Heart left ventricle (tissue), 13 donors: ENCODE measurements around the gene AFTPH.

Experiments used
- POLR2A ChIP-seq, 2 donors: fragments of 450-650 bp; IDR thresholded peaks; one replicate each; pipeline ENCODE4 v1.6.1; 2017; ENCODE audit warnings: antibody characterized with exemption in 2 of 2, mild to moderate bottlenecking in 2 of 2, moderate library complexity in 2 of 2
- TF ChIP-seq, protein P1 (sequence below), 12 donors: fragments of 200-600 bp; sonication (generic) in 4 of 12; IDR thresholded peaks; one replicate each; pipeline versions ENCODE4 v1.5.0 to v1.8.0; 2018 to 2022; ENCODE audit warnings: antibody characterized with exemption in 12 of 12, mild to moderate bottlenecking in 5 of 12
- donor health status: ischemic (EF 13 %, LVEDD 7.1; RV severe dilation, severe dysfunction).
- donor health status: DM: no; HTN: yes; CAD: no.
- donor health status: DM: no; HTN: no; CAD: no.
- donor health status: ischemic (EF 25% LVEDD 6.9; RV normal size, moderate dysfunction).
- donor health status: ischemic (EF 25% LVEDD 5.7; RV mildly dilated, moderate dysfunction).
- donor health status: ischemic (EF 35%, LVEDD 5.7; RV mildly dilated, moderate dysfunction).
- donor health status: nonischemic (EF 11% LVEDD 7.7; RV severe dilation, severe dysfunction).
- donor health status: DM: yes; HTN: yes; CAD: no.
- donor health status: PGD.
- donor health status: ischemic (EF 29% LVEDD 5.4; RV normal size, mild dysfunction).
- donor health status: nonischemic (EF 23%, LVEDD 6.1; RV moderate dilation, normal function).

DNA sequence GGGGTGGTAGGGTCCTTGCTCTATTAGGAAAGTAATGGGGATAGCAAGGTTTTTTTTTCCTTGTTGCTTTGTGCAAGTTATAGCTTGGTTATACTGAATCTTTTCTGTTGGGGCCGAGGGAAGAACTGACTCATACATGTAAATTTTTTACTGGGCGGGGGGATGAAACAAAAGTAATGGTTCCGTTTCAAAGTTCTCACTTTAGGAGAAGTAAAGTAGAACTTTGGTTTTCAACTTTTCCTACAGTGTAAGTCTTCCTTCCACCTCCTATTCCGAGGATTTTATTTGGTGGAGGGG, 1.1 kb downstream of the AFTPH start:
- TF ChIP-seq, protein P1, sequence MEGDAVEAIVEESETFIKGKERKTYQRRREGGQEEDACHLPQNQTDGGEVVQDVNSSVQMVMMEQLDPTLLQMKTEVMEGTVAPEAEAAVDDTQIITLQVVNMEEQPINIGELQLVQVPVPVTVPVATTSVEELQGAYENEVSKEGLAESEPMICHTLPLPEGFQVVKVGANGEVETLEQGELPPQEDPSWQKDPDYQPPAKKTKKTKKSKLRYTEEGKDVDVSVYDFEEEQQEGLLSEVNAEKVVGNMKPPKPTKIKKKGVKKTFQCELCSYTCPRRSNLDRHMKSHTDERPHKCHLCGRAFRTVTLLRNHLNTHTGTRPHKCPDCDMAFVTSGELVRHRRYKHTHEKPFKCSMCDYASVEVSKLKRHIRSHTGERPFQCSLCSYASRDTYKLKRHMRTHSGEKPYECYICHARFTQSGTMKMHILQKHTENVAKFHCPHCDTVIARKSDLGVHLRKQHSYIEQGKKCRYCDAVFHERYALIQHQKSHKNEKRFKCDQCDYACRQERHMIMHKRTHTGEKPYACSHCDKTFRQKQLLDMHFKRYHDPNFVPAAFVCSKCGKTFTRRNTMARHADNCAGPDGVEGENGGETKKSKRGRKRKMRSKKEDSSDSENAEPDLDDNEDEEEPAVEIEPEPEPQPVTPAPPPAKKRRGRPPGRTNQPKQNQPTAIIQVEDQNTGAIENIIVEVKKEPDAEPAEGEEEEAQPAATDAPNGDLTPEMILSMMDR (IDR thresholded peaks at IDR 0.05): no peak
- TF ChIP-seq POLR2A (IDR thresholded peaks at IDR 0.05): no peak
